GM03348 (cell line): ENCODE results near the gene RNASEH2B.

Experiments
- DNase-seq: peaks from one replicate; pipeline ENCODE4 v3.0.0; 2012; ENCODE audit warnings: low spot score

Gene RNASEH2B

DNA sequence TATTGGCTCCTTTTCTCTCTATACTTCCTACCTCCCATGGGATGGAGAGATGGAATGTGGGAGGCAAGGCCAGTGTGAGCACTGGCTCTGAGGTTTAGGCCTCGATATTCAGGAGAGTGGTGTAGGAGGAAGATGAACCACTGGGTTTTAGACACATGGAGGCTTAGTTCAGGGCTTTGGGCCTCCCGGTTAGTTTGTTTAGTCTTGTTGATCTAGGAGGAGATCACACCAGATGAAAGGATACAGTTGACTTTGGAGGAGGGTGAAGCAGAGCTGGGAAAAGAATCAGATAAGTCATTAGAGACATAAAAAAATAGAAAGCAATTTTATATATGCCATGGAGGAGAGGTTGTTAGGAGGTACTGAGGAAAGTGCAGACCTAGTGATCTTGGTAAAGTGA is 30.9 kb downstream of the RNASEH2B start:
- DNase-seq = no peak

DNA sequence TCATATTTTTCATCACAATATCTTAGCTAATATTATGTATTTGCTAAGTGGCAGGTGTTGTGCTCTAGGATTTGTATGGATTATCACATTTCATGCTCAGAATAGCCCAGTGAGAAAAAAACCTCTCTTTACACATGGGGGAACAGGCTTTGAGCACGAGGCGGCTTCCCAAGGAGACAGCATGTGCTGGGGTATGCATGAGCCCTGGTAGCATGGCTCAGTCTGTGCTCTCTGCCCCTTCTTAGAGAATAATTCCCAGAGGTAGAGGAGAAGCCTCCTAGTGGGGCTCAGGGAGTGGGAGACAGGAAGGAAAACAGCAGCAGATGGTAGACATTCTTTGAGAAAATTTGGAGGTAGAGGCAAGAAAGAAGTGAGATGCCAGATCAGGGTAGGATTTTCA is 31.6 kb downstream of the RNASEH2B start:
- no peak for DNase-seq

DNA sequence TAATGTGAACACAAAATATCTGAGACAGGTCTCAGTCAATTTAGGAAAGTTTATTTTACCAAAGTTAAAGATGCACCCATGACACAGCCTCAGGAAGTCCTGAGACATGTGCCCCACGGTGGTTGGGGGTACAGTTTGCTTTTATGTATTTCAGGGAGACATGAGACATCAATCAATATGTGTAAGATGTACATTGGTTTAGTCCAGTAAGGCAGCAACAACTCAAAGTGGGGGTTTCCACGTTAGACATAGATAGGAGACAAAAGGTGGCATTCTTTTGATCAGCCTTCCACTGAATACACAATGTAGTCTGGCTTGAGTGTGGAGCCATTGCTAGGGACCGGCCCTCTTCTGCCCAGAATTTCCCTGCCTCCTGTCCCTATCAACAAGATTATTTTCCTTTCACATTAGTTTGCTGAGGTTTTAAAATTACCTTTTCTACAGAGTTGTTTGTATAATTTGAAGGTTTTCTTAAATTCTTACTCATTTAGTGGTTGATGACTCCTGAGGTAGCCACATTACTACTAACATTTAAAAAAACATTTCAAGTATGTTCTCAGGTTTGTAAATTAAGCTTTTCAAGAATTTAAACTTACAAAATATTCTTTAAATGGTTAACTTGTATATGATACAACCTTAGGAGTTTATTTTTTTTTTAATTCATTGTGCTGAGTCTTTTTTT is 33.2 kb downstream of the RNASEH2B start:
- DNase-seq = no peak

DNA sequence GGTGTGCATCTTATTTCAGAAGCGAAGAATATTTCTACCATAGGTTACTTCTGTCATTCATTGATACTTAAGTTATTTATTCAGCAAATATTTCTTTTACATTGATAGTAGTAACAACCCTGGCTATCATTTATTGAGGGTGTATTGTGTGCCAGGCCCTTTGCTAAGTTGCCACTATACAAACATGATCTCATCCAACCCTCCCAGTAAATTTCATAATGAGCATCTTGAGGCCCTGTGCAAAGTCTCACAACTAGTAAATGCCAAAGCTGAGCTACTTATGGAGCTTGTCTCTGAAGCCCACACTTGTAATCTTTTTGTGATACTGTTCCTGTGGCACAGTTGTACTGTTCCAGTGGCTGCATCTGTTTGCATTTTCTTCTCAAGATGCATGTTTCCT is 36.1 kb downstream of the RNASEH2B start:
- DNase-seq = no peak

DNA sequence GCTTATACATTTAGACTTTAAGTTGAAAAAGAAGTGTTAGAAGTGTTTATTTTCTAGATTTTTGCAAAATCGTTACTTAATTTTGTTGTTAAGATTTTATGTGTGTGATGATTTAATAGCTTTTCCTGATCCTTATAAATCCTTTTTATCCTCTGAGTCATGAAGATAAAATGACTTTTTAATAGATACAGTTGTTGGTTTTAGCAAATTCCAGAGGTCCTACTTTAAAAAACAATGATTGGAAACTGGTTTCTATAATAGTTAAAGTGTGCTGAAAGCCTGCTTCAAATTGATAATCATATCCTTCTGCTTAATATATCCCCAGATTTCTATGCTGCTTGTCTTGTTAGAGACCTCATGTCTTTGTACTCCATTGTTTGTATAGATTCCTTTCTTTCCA is 39.0 kb downstream of the RNASEH2B start:
- DNase-seq = peak; percentile 19

DNA sequence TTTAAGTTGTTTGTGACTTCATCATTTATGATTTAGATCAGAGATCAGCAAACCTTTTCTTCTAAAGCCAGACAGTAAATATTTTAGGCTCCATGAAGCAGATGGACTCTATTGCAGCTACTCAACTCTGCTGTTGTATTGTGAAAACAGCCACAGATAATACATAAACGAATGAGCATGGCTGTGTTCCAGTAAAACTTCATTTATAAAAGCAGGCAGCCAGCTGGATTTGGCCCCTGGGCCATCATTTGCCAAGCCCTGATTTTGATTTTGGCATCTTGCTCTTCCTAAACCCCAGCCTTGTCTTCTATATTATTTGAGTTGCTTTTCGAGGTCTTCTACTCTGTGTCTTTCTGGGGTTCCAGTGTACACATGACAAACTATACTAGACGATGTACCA is 41.3 kb downstream of the RNASEH2B start:
- DNase-seq = no peak

DNA sequence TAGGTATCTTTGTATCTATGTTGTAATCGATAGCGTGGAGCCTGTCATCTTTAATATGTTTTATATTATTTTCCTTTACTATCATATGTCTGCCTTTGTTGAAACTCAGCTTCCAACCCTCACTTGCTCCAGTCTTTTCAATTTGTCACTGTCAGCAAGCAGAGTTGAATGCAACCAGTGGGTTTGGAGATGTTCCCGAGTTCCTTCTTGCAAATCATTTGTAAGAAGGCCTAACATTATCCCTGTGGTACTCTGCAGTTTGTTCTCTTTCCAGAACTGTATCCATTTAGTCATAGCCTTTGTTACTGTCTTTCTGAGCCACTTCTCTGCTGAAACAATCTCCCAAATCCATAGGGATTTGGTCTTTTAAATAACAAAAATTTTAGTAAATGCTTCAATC is 41.8 kb downstream of the RNASEH2B start:
- peak; percentile 12 for DNase-seq

DNA sequence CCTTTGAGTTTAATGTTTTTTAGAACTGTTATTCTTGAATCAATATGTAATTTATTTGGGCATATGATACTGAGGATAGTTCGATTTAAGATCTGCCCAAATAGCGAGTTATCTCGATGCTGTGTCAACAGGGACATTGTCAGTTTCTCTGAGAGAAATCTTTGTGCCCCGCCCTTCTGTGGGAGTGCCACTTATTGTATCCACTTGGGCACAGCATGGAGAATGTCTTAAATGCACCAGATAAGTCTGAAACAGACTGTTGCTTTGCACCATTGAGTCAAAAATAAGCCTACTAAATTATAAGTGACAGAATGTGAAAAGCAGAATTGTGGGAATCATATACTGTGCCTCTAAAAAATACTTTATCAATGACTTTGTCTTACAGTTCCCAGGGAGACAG is 45.6 kb downstream of the RNASEH2B start:
- no peak for DNase-seq

DNA sequence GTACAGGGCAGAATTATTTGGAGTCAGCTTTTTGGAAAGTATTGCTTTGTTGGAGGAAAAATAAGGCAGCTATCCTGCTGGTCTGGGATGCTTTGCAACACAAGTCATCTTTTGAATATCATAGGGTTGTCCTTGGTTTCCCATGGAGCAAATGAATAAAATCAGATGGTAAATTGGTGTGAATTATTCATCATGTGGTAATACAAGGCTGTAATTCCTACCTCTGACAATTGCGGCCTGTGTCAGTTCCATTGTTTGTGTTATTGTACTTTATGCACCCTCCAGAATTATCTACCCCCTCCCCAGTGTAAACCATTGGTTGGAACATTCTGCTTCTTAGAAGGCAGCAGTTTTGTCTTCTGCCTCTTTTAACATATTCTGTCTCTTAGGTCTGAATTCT is 46.2 kb downstream of the RNASEH2B start:
- DNase-seq = no peak

DNA sequence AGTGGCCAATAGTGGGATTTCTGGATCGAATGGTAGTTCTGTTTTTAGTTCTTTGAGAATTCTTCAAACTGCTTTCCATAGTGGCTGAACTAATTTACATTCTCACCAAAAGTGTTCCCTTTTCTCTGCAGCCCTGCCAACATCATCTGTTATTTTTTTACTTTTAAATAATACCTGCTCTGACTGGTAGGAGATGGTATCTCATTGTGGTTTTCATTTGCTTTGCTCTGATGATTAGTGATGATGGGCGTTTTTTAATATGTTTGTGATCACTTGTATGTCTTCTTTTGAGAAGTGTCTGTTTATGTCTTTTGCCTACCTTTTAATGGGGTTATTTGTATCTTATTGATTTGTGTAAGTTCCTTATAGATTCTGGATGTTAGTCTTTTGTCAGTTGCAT is 48.0 kb downstream of the RNASEH2B start:
- no peak for DNase-seq

DNA sequence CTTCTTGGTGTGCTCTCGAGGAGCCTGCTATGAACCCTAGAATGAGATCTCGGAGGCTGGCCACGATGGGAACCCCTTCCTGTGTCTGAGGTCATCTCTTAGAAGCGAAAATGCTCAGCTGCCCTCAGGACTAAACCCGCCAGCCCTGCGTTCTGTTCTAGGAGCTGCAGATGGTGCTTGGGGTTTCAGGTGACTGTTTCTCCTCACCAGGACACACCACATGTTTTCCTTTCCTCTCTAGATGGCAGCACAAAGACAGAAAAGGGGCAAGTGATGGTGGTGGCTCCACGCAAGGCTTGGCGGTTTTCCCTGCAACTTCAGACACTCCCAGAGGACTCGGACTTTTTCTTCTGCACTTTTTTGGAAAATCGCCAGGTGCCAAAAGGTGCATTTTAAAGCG is 60.1 kb downstream of the RNASEH2B start:
- DNase-seq = no peak

DNA sequence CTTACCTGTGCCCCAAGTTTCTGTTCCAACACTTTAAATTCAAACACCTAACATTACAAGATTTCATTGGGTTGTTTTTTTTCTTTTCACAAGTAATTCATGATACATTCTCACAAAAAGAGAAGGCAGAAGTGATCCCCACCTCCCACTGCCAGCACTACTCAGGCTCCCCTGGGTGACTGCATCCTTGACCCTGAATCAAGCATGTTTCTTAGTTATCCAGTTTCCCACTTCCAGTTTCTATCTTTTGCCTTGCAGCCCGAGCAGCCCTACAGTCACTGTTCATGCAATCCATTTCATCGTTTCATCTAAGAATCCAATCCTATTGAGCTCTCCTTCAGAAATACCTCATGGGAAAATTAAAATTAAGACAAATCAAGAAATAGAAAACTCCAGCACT is 61.4 kb downstream of the RNASEH2B start:
- no peak for DNase-seq

DNA sequence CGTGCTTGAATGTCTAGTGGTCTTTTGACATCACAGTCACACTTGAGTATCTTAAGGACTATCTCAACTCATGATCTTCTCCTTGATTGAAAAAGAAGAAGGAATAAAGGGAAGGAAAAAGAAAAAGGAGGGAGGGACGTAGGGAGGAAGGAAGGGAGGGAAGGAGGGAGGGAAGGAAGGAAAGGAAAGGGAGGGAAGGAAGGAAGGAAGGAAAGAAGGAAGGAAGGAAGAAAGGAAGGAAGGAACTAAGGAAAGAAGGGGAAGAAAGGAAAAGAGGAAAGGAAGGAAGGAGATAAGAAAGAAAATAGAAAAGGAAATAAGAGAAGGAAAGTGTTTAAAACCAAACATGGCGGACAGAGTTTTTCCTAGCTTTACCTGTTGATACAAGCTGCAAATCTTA is 64.7 kb downstream of the RNASEH2B start:
- DNase-seq = no peak

DNA sequence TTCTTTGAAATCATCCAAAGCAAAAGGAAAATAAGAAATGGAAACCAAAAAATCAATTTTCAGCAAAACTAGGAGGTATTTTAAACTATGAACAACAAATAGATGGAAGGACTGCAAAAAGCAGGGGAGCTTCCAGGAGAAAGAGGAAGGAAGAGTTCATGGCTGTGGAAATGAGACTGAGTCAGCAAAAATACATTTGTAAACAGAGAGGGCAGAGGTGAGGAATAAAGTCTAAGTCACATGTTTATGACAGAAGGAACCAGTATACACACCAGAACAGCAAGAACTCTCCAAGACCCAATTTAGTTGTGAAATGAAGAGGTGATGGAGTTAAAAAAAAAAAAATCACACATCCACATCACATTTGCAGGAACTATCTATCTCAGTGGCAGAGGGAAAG is 69.6 kb downstream of the RNASEH2B start:
- DNase-seq = no peak

DNA sequence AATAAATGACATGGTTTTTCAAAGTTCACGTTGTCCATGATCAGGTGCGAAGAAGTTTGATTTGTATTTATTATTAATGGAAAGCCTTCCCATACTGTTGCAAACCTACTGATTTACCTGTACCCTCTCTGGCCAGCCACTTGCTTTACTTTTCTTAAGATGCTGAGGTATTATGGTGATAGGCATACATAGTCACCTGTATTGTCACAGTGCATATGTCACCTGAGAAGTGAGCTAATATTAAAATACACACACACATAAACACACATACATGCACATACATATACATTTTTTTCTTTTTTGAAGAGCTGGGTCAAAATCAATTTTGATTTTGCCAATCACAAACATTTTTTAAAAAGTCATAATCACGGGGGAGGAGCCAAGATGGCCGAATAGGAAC is 72.1 kb downstream of the RNASEH2B start:
- no peak for DNase-seq

DNA sequence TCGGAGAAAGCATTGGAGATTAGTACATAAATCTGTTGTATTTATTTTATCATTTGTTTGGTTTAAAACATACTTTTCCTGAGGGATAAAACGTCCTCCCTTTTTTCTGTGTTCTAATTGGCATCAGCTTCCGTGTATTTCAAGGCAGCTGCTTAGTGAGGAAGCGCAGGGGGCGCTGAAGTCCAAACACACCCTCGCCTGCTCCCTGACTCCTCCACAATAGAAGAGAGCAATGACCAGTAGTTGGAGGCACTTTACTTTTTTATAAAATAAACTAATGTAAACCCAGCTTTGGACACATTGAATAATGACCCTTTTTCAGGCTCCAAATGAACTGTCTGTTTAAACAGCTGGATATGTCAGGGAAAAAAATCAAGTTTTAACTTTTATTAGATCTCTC is 79.9 kb downstream of the RNASEH2B start:
- no peak for DNase-seq

DNA sequence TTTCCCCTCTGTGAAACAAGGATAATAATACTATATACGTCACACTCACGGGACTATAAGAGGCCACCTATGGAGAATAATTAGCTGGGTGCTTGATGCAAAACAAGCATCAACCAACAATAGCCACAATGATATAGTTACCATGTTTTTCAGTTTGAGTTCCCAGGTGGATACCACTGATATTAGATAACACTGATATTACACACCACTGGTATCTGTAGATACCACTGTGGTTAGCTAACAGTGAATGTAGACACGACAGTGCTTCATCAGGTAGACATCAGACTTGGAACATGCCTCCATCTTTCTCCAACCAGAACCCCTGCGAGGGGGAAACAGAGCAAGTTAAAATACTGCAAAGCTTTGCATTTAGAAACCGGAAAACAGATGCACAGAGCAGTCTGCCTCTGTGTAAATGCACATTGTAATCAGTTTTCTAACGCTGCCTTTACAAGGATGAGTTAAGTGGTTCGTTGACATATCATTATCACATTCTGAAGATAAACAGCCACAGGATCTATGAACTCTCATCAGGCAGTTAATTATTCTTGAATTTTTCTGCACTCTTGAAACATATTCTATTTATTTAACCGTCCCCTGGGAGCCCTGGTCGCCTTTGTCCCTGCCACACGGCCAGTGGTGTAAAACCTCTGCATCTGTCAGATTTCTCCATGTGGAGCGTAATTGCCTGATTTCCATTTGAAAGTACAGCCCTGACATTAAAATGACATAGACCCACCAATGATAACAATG is 80.7 kb downstream of the RNASEH2B start:
- DNase-seq = no peak

DNA sequence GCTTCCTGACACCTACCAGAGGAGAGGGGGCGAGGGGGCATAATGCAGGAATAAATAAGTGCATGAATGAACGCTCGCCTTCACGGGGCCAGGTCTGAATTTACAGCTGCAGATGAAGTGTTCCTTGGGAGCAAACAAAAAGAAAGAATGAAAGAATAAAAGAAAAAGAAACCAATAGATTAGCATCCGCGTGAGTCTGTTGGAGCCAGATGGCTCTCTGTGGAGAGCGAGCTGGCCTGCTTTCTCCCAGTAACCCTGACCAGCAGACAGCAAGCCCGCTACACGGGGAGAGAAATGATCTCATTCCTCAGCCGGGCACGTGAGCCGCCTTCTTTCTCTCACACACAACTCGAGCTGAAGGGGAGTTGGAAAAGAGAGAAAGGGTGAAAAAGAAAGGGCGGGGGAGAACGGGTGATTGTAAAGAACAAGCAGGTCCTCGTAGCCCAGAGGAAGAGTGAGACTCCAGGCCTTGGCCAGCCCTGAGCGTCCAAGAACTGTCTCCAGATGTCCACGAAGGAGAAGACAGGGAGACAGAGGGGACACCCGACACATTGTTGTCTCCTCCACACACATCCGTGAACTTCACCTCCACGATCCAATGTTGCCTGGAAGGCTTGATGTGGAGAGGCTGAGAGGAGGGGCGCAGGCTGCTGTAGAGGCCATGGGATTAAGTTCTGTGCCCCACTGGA is 81.4 kb downstream of the RNASEH2B start:
- peak; percentile 84 for DNase-seq

DNA sequence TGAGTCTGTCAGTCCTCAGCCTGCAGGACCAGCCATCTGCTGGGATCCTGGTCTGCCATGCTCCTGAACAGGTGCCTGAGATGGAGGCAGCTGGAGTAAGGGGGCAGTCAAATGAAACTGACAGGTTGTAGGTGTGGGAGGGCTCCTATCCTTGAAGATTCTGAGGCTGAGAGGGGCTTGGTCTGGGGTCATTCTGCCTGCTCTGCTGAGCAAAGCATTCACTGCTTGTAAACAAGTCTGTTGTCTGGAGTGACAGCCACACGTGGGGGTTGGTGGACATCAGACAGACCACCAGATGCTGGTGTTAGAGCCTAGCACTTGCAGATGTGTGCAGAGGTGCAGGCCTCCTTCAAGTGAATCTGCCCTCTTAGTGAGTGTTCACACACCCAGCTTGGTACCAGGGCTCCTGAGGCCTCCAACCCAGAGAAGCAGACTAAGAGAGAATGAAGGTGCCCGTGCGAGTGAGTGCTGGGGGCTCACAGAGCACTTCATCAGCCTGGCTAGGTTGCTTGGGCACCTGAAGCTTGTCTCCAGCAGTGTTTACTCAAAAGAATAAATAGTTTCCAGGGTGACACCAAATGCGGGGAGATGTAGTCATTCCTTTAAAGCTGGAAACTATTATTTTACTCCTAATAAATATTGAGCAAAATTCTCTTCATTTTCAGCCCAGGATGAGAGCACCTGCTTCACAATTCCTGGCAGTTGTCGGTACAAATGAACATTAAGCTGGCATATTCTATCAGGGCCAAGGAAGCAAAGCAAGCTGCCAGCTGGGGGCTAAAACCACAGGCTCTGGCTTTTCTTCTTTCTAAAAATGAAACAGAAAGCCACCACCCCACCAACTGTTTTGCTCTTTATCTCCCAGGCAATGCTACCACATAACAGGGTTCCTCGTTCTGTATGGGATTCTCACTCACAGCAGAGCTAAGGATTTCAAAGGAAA is 82.3 kb downstream of the RNASEH2B start:
- no peak for DNase-seq

DNA sequence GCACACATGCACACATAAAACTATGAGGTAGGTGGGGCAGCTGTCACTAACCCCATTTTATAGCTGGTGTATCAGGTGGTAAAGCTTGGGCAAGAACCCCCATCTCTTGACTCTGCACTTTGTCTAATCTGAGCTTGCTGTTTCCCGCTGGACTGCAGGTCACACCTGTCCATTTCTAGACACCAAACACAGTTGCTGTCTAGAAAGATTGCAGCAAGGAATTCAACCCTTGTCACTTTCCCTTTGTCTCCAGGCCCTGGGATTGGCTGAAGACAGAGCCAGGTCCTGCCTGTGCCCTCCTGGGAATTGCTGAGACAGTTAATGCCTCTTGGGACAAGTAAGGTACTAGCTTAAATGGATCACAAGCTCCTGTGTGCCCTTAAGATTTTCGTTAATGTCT is 83.8 kb downstream of the RNASEH2B start:
- DNase-seq = no peak

DNA sequence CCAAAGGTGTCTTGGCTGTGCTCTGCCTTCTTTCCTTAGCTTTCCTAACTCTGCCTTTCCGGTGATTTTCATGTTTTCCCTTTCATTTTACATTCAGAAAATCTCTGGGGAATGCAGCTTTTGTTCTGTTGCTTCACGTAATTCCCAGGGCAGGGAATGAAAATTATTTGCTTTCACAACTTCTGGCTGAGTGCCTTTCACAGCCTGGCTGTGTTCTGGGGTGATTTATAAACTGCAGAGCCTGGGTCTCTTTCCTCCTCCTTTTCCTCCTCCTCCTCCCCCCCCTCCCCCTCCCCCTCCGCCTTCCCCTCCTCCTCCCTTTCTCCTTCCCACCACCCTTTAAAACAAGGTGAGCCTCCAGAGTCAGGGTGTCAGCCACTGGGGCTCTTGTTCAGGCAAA is 84.3 kb downstream of the RNASEH2B start:
- peak; percentile 60 for DNase-seq

DNA sequence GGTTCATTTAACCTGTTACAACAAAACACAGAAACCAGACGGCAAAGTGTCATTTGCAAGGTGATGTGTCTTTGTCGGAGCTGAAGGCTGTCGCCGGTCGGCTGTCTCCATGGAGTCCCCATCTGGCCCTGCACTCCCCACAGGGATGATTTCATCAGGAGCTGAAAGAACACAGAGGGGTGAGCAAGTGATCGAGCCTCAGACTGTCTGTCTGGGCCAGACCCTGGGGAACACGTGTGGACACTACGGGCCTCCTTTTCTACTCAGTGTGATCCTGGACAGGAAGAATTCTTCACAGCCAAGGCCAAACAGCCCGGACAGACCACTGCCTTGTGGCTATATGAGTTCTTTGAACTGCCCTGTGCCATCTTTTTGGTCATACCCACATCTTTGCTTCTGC is 85.1 kb downstream of the RNASEH2B start:
- no peak for DNase-seq
